GM19328 (cell line): Measurements from ENCODE around the gene APOBEC3C.
A peak's percentile ranks its signal among the peaks of the same experiment; 100 is the strongest.
"Not testable (repeated sequence)": the region's sequence is repeated elsewhere in the genome, so short reads cannot be mapped to it uniquely, and the experiment has no call there.

Source experiments
- ATAC-seq: cut with Tn5 transposase; IDR thresholded peaks from one replicate; pipeline ENCODE4 v1.9.1; 2021; ENCODE audit warnings: mild to moderate bottlenecking, moderate library complexity; ENCODE audit not compliant: unreplicated experiment

Gene APOBEC3C

GRCh38 chr22:38981992-38982927, 31.8 kb upstream of the APOBEC3C start, which contains the start of gene APOBEC3B:
Gene APOBEC3B (plus strand): TSS chr22:38982347. CDS start chr22:38982454, 107 bp downstream.
- no peak for ATAC-seq

- ATAC-seq = no peak
These were observed 29.8 kb upstream of the APOBEC3C start for GRCh38 chr22:38984224-38984623.

GRCh38 chr22:38984784-38985757, 29.0 kb upstream of the APOBEC3C start:
- ATAC-seq = not testable (repeated sequence)

GRCh38 chr22:38986629-38987028, 27.4 kb upstream of the APOBEC3C start:
- no peak for ATAC-seq

GRCh38 chr22:38987171-38987895, 26.7 kb upstream of the APOBEC3C start:
- no peak for ATAC-seq

GRCh38 chr22:38989466-38989865, 24.6 kb upstream of the APOBEC3C start:
- no peak for ATAC-seq

GRCh38 chr22:38992871-38993371, 21.1 kb upstream of the APOBEC3C start:
- not testable (repeated sequence) for ATAC-seq

GRCh38 chr22:38996105-38996504, 18.0 kb upstream of the APOBEC3C start:
- ATAC-seq = no peak

GRCh38 chr22:38997518-38997917, 16.5 kb upstream of the APOBEC3C start:
- no peak for ATAC-seq

GRCh38 chr22:39003165-39003638, 10.9 kb upstream of the APOBEC3C start:
- ATAC-seq = no peak

- no peak for ATAC-seq
These were observed 6.9 kb upstream of the APOBEC3C start for GRCh38 chr22:39007177-39007576.

- ATAC-seq = not testable (repeated sequence)
These were observed 5.7 kb upstream of the APOBEC3C start for GRCh38 chr22:39008271-39008850.

- no peak for ATAC-seq
These were observed 3.1 kb upstream of the APOBEC3C start for GRCh38 chr22:39010946-39011345.

- ATAC-seq = no peak
These were observed 1.2 kb upstream of the APOBEC3C start for GRCh38 chr22:39012533-39013511.

GRCh38 chr22:39013561-39013941, 506 bp upstream of the APOBEC3C start:
- ATAC-seq = peak; percentile 17

- not testable (repeated sequence) for ATAC-seq
These were observed 665 bp downstream of the APOBEC3C start for GRCh38 chr22:39014723-39015121.

GRCh38 chr22:39016592-39016991, 2.5 kb downstream of the APOBEC3C start:
- ATAC-seq = no peak

GRCh38 chr22:39017596-39018365, 3.7 kb downstream of the APOBEC3C start:
- no peak for ATAC-seq
